Activated effector memory CD4-positive, alpha-beta T cell treated with anti-CD3 and anti-CD28 coated beads, Interleukin-2, amount 50 U/mL, for 16 hours (primary cell): Measurements from ENCODE around the gene UNC79.

Source experiments
- DNase-seq: peaks from one replicate; pipeline ENCODE4 v3.0.0-alpha.2; 2020

The UNC79 gene

DNA sequence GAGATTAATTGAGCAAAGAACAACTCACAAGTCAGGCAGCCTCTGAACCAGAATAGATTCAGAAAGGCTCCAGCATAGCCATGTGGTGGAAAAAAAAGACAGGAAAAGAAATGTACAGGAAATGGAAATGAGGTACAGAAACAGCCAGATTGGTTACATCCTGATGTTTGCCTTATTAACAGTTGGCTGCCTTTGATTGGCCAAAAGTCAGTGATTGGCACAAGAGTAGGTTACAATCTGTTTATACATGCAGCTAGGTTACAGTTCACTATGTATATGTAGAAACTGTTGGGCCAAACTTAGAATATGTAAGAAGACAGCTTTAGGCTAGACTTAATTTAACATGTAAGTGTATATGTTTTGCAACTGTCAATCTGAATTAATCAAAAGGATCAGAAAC is 118.9 kb downstream of the UNC79 start:
- DNase-seq: no peak

DNA sequence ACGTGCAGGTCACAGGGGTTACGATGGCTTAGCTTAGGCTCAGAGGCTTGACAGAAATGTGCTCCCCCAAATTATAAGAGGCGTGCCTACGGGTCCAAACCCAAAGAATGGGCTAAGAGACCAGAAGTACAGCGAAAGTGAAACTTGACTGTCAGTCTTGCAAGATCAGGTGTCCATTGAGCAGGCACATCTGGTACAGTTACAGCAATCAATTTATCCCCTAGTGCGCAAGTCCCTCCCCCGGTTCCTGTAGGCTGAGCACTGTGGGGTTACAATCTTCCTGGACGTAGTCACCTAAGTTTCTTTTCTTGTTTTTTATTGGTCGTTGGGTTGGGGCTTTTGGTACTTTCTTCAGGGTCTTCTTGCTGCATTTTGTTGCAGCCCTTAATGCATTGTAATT is 134.2 kb downstream of the UNC79 start:
- no peak for DNase-seq

DNA sequence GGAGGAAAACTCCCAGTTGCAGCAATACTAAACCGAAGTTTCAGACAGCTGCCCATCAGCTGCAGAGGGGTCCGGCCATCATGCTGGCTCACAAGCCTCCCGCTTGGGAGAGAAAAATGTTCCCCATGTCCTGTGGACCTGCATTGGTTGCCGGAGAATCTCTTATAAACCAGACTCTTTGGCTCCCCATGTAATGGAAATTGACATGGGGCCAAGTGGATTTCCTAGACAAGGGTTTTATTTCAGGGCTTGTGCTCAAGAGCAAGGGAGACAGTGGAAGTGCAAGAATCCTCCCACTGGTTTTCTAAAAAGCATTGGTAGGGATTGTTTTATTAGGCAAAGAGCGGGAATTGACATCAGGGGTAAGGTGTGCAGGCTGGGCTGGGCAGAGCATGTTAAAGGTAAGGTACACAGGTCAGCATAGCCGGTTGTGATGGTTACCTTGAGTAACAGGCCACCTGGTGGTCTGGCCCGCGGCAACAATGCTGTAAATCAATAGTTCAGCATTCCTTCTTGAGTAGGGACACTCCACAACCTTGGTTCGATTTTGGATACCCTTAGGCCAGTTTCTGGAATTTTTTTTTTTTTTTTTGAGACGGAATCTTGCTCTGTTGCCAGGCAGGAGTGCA is 135.4 kb downstream of the UNC79 start:
- DNase-seq: no peak

DNA sequence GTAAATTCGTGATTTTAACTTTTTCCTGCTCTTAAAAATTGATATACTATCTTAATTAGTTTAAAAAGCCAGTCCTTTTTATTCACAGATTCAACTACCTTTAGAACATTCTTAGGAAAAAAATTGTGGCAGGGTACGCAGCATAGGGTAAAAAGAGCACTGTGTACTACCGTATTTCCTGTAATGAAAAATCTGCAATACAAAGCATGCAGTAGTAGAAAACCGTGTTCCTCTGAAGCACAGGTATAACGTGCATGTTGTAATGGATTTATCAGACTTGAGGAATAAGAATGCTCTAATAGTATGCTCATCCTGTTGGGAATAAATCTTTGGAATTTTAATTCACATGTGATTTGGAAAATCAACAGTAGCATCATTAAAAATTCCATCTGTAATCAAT is 140.5 kb downstream of the UNC79 start:
- no peak for DNase-seq

DNA sequence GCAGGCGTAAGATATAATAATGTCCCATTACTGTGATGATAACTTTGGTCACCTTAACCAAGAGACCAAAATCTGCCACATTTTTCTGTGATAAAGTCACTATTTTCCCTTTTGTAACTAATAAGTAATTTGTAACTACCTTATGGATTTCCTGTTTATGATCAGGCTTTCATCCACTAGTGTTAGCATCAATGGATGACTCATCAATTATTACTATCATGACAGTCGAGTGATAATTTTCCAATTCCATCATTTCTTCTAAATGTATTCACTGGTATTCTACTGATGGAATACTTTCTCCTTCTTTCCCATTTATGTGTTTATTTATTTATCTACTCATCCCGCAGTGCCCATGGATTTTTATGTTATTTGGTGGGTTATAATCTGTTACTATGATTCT is 148.4 kb downstream of the UNC79 start:
- no peak for DNase-seq

DNA sequence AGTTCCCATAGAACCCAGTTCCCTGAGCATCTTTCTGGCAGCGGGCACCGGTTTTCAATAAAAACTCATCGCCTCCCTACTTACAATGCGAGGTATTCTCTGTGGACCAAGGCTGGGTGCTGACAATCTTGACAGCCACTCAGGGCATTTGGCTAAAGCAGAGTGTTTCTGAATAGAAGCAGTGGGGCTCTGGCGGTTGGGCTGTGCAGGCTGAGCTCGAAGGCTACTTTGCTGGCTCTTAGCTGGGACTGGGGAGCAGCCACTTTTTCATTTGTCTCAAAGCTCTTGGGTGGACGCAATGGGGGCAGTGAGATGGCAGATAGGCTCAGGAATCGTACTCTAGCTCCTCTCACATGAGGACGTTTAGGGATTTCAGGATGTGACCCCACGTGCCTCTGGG is 151.8 kb downstream of the UNC79 start:
- DNase-seq: no peak

DNA sequence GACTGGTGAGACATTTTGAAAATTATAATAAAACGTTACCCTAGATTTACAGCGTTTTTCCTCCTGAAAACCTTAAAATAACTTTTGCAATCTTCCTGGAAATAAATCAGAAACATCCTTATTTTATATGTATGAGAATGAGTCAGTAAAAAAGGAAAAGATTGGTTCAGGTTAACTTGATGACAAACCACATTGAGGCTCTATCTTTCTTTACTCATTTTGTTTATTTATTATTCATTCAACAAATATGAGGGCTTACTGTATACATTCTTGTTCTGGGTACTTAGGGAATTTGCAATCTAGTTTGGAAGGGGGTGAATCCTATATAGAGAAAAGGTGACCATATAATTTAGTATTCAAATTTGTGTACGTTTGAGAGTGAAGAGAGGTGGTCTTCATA is 156.6 kb downstream of the UNC79 start:
- DNase-seq: no peak

DNA sequence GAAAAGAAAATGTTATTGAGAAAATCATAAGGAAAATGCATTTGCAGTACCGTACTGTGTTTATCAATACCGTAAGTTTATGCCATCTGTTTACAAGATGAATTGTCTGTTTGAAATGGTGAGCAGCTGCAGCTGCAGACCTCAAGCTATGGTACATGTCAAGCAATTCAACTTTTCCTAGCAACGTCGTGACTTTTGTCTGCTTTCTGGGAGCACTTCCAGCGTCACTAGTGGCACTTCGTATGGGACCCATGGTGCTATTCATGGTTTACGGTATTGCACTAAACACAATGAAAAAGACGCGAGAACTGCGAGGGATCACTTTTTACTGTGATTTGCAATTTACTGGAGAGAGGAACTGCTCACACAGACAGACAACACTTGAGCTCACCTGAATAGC is 160.8 kb downstream of the UNC79 start:
- no peak for DNase-seq

DNA sequence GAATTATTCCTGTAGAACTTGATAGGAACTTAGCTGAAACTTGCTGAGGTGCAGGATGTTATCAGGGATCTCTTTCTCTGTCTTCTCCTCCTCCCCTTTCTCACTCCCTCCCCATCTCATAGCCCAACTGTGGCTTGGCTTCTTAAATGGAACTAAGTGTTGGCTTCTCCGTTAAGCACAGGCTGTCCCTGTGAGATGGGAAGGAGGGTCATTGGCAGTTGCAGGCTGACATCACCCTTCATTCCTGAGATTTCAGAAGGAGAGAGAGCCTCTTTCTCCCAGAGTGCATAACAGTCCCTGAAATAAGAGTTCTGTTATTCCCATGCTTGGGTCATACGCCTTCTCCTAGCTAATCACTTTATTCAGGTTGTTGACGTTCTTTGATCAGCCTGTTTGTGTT is 162.0 kb downstream of the UNC79 start:
- DNase-seq: no peak

DNA sequence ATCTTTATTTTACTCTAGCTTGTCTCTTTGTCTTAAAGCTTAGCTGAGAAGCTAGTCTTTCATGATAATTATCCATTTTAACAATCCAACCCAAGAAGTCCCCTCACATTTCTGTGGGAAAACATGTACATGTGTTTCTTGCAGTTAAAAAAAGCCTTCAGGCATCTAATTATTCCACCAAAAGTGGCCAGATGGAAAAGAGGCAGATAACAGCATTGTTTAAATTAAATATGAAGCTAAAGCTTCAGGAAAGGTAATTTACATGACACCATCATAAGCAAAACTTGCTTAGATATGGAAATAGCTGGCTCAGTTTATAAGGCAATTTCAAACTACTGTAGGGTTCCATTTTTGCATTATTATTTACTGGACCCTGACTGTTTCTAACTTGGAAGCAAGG is 175.4 kb downstream of the UNC79 start:
- no peak for DNase-seq

DNA sequence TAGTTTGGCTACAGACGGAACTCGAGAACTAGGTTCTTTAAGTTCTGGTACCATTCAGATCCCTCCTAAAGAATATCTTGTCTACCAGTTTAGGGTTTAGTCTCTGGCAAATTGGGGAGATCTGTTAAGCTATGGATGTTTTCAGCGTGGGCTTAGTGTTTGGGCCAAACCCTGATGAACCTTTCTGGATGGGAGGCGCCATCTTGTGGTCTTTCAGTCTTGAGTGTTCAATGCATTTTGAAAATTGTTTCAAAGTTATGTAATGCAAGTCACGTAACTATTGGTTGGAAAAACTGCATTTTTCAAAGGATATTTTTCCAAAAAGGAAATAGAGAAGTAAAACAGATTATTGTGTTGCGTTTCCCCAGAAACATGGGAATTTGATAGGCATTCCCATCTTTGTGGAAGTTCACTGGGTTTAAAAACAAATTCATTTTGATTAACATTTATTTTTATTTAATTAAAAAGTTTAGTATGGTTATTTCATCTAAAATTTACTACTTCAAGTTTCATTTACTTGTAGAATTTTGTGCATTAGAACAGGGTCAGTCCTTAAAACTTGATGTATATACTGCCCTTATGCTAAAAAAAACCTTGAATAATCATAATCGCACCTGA is 188.5 kb downstream of the UNC79 start:
- DNase-seq: no peak

DNA sequence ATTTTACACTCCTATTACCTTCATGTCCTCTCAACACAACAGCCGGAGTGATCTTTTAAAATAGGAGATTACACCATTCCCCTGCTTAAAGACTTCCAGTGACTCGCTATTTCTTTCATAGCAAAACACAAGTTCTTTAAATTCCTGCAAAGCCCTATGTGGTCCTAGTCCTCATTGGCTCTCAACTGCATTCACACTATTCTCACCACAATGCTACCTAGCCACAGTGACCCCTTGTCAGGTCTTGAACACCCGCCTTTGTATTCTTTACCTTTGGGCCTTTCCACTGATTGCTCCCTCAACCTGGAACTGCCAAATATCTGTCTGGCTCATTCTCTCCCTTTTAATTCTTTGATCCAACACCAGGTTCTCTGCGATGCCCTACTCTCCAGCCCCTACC is 197.3 kb downstream of the UNC79 start:
- DNase-seq: no peak

DNA sequence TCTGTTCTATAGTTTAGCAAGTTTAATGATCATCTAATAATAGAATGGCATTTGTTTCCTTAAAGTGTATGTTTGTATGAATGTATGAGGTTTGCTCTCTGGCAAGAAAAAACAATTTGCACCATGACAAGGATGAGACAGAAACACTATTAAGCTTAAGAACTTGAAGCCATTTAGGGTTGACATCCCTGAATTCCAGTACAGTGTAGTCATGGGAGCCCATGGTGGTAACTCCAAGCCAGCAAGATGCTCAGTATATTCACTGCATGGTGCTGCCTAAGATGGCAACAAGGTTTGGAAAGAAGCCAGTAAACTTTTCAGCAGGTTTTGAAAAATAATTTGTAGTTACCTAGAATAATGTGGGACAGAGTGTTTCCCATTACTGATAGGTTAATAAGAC is 198.9 kb downstream of the UNC79 start:
- DNase-seq: no peak

DNA sequence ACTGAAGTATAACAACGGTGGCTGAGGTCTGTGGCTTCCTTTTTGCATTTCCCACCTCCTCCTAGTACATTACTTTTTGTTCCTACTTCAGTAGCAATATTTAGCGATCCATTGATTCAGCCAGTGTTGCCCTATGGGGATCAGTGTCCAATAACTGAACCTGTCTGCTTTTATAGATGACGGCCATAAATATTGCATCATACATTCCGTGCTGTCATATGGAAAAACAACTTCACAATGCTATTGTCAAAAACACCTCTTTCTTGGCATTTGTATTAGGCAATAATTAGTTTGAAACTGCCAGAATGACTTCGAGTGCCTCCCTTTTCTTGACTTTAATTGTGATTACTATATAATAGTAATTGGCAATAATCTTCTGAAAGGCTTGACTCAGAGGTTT is 208.1 kb downstream of the UNC79 start:
- DNase-seq: no peak

DNA sequence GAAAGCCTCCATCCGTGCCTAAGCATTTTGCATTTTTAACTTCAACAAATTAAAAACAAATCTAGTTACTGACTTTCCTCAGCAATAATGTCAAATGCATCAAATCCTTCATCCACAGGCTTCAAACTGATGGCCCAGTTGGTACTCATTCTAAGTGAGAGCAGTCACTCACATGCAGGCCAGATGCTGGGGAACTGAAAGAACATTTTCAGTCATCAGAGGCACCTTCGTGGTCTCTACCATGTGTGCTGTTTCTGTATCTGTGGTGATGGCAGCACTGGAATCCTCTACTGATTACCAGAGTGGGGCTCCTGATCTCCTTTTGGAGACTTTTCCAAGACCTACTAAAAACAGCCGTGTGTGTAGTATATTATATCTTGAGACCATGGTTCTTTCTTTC is 212.4 kb downstream of the UNC79 start:
- DNase-seq: no peak

DNA sequence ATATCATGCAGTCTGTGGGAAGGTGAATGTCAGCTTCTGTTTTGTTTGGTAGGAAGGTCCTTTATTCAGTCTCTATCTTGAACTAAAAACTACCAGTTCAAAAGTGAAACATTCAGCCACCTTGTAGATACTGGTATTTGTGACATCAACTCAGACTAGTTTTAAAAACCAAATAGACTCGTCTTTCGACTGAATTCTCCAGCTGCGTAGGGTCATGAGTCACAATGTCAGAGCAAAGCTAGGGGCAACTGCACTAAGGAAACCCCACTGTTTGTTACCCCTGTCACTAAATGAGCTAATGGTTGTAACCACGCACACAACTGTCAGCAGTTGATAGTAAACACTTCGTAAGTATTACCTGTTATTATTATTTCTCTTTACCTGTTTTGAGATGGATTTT is 212.9 kb downstream of the UNC79 start:
- no peak for DNase-seq

DNA sequence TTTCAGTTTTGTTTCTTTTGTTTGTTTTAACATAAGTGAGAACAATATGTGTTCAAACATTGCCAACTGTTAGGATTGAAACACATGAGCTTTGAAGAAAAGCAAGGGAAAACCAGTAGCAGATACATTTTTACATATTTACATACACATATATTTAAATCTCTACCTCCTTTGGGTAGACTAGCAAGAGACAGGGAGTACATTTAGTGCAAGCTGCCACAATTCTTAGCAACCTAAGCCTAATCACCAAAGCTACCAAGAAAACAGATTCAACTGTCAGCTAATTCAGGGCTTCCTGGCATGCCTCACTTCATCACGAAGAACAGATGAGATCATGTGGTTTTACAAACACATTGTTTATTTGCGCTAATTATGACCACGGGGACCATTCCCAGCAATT is 214.5 kb downstream of the UNC79 start:
- DNase-seq: no peak

DNA sequence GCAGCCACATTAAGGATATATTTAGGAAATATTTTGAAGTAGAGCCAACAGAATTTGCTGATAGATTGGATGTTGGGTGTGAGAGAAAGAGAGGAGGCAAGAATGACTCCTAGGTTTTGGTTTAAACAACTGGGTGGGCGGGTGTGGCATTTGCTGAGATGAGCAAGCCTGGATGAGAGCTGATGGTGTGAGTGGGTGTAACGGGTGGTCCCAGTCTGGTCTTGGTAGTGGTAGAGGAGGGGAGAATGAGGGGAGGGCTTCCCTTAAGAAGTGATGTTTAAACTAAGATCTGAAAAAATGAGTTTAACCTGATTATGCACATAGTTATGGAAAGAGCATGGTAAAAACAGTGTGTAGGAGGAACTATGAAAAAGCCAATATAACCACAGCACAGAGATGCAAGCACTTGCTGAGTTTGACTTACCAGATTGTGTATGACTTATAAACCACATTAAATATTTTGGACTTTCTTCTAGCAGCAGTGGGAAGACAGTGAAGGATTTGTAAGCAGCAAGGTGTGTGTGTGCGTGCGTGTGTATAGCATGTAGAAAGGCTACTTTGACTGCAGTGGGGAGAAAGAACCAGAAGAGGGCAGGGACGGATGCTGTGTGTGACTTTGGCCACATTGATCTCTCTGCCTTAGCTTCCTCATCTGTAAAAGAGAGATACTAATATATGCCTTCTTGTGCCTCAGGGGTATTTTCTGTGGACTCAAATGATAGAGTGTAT is 217.9 kb downstream of the UNC79 start:
- no peak for DNase-seq

DNA sequence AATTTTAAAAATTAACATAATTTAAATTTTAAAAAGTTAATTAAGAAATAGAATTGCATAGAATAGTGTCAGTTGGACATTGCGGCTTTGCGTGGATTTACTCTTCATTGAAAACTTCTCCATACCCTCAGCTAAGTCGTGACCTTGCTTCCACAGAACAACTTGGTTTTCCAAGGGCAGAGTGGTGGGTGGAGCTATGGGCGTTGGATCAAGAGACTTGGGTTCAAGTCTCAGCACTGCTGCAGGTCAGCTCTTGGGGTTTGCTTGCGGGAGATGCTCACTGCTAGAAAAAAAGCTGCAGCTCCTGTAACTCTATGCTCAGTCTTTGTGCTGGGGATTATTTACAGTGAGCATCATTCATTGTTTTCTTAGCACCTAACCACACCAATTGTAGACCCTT is 223.9 kb downstream of the UNC79 start:
- DNase-seq: no peak

DNA sequence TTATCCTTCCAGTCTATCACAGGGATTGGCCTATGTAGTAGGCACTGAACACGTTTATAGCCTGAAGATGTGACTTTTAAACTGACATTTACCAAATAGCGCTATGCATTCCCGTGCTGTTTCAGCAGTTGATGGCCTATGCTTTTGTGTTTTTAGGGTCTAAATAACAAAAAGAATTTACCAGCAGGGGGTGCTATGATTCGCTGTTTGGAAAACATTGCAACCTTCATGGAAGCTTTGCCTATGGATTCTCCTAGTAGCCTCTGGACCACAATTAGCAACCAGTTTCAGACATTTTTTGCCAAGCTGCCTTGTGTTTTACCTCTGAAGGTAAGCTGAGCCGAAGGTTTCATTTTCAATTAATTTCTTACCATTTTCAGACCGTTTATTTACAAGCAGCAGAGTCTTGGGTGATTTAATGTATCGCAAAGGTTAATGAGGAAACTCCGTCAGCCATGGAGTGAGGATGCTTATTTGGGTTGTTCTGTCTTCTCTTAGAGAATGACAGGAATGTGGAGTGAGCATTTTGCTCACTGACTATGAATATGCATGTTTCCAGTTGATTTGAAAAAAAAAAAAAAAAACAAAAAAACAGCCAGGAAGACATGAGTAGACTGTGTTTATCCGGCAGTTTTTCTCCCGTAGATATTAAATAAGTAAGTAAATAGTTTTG is 224.5 kb downstream of the UNC79 start:
- DNase-seq: no peak

DNA sequence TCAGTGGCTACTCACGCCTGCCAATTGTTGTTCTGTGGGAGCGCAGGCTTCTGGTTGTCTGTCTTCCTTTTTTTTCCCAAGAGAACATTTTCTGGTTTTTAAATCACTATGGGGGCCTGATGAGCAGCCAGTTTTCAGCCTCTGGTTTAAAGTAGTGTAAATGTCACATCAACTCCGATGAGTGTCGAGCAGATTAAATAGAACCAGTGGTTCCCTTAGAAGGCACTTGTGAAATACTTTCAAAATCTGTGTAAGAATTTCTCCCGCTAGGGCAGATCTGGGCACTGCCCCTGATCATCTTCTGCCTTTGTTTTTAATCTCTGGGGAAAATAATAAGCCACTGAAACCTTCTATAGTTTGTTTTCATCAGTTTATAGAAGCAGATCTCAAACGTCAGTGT is 227.1 kb downstream of the UNC79 start:
- DNase-seq: no peak

DNA sequence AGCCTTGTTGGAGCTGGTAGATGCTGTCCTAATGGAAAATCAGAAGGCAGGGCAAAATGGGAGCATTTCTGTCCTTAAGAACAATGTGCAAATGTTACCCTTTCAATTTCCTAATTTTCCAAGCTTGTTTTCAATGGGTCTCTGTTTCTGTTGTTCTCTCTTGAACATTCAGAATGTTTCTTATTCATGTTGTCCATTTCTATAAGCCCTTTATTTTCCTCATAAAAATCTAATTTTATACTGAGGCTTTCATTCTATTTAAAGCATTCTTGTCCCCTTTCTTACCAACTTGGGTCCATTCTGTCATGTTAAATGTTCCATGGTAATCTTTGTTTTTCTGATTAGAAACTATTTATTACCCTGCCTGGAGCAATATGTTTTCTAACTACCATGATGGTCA is 232.6 kb downstream of the UNC79 start:
- no peak for DNase-seq

DNA sequence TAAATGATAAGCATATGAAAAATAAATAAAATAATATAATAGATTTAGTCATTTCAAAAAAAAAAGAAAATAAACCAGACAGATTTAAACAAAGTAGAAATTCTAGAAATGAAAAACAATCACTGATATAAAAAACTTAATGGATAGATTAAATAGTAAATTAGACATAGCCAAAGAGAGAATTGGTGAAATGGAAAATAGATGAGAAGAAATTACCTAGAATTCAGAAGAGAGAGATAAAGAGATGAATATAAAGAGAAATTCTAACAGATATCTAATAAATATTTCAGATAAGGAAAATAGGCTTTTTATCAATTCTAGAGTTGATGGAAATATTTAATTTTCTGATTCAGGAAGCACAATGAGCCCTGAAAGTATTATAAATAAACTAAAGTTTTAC is 234.4 kb downstream of the UNC79 start:
- DNase-seq: no peak

DNA sequence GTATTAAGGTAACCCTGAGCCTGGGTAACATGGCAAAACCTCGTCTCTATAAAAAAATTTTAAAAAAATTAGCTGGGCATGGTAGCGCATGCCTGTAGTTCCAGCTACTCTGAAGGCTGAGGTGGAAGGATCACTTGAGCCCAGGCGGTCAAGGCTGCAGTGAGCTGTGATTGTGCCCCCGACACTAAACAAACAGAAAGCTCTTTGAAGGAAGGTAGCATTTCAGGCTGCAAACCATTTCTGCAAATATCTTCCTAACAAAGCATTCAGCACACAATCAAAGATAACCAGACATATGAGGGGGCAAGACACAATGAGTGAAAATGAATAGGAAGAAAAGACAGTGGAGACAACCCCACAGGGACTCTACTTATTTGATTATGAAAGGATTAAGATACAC is 238.9 kb downstream of the UNC79 start:
- no peak for DNase-seq
